Keratinocyte (primary cell): ENCODE measurements around the gene FAM161A.

ENCODE experiments used
- CTCF ChIP-seq, 3 experiments: IDR thresholded peaks in 1 of 3; conservative IDR thresholded peaks in 1 of 3; optimal IDR thresholded peaks in 1 of 3; 2 replicates in 2 of 3; 3 replicates in 1 of 3; pipeline versions ENCODE3 to v1.5.1; 2011; ENCODE audit warnings: low read length in 3 of 3, mild to moderate bottlenecking in 3 of 3, moderate library complexity in 2 of 3, control low read depth in 1 of 3, inconsistent platforms in 1 of 3; ENCODE audit not compliant: insufficient read depth in 2 of 3; ENCODE audit errors: extremely low read depth in 1 of 3
- EZH2 ChIP-seq: IDR thresholded peaks from one replicate; pipeline ENCODE4 v1.6.1; 2012; ENCODE audit warnings: inconsistent platforms, mild to moderate bottlenecking, low read length, moderate library complexity

GRCh38 chr2:61878761-61879160 is 24.9 kb upstream of the FAM161A start:
- TF ChIP-seq CTCF (optimal IDR thresholded peaks at IDR 0.05 in 1 of 3, IDR thresholded peaks at IDR 0.05 in 1 of 3, conservative IDR thresholded peaks at IDR 0.05 in 1 of 3; ENCODE audit: extremely low read depth in 1 of 3, insufficient read depth in 2 of 3, low read length in 3 of 3), result no peak
- no peak for TF ChIP-seq EZH2
